ENCODE results near the gene SCAF1.

Gene SCAF1

GRCh38 chr19:49666120-49666444 lies 24.1 kb downstream of the SCAF1 start:
- Histone ChIP-seq H3K27ac (replicated peaks) (peak overlapping the region; percentile 79), H3K4me3 (replicated peaks; ENCODE audit: insufficient read depth, low read length) (peak overlapping the region; percentile 82), H3K27me3 (ENCODE audit: insufficient read depth, poor library complexity, severe bottlenecking) (no peaks in the 10 kb centered on the region)
- no peak for DNase-seq (ENCODE audit: low read depth in 1 of 2, low spot score in 1 of 2)
- TF ChIP-seq SPI1 (IDR thresholded peaks at IDR 0.05; ENCODE audit: borderline replicate concordance, low read depth) (no peak), REST (IDR thresholded peaks at IDR 0.05; ENCODE audit: insufficient replicate concordance, low read depth) (no peak), POLR2AphosphoS5 (IDR thresholded peaks at IDR 0.05; ENCODE audit: low read depth) (no peak), GABPA (IDR thresholded peaks at IDR 0.05; ENCODE audit: low read depth) (no peak), CTCF (IDR thresholded peaks at IDR 0.05; ENCODE audit: insufficient read depth, low read length) (no peak)

- TF ChIP-seq SPI1 (IDR thresholded peaks at IDR 0.05; ENCODE audit: borderline replicate concordance, low read depth) (peak; percentile 28; the same call in 1 of the 2 replicates), POLR2AphosphoS5 (IDR thresholded peaks at IDR 0.05; ENCODE audit: low read depth) (no peak)
- Histone ChIP-seq H3K4me3 (replicated peaks; ENCODE audit: insufficient read depth, low read length) (no peak overlapping the region), H3K27me3 (ENCODE audit: insufficient read depth, poor library complexity, severe bottlenecking) (no peaks in the 10 kb centered on the region), H3K27ac (replicated peaks) (no peak overlapping the region)
- DNase-seq (ENCODE audit: low read depth in 1 of 2, low spot score in 1 of 2): no peak
These were observed 25.5 kb downstream of the SCAF1 start for GRCh38 chr19:49667473-49667872.

GRCh38 chr19:49669516-49669915 lies 27.5 kb downstream of the SCAF1 start:
- Histone ChIP-seq H3K27me3 (ENCODE audit: insufficient read depth, poor library complexity, severe bottlenecking) (no peaks in the 10 kb centered on the region), H3K27ac (replicated peaks) (no peak overlapping the region), H3K4me3 (replicated peaks; ENCODE audit: insufficient read depth, low read length) (no peak overlapping the region)
- no peak for TF ChIP-seq SPI1 (IDR thresholded peaks at IDR 0.05; ENCODE audit: borderline replicate concordance, low read depth)
- TF ChIP-seq CTCF (IDR thresholded peaks at IDR 0.05; ENCODE audit: insufficient read depth, low read length): no peak
- no peak for TF ChIP-seq GABPA (IDR thresholded peaks at IDR 0.05; ENCODE audit: low read depth)
- no peak for TF ChIP-seq REST (IDR thresholded peaks at IDR 0.05; ENCODE audit: insufficient replicate concordance, low read depth)
- TF ChIP-seq POLR2AphosphoS5 (IDR thresholded peaks at IDR 0.05; ENCODE audit: low read depth): no peak
- no peak for DNase-seq (ENCODE audit: low read depth in 1 of 2, low spot score in 1 of 2)

- H3K4me3 ChIP-seq (replicated peaks; ENCODE audit: insufficient read depth, low read length): no peak overlapping the region
- no peak overlapping the region for H3K27ac ChIP-seq (replicated peaks)
- peak in 1 of 2 experiments; percentile 71 for DNase-seq (ENCODE audit: low read depth in 1 of 2, low spot score in 1 of 2)
- H3K27me3 ChIP-seq (ENCODE audit: insufficient read depth, poor library complexity, severe bottlenecking): no peaks in the 10 kb centered on the region
- TF ChIP-seq SPI1 (IDR thresholded peaks at IDR 0.05; ENCODE audit: borderline replicate concordance, low read depth) (no peak), CTCF (IDR thresholded peaks at IDR 0.05; ENCODE audit: insufficient read depth, low read length) (peak; percentile 97), REST (IDR thresholded peaks at IDR 0.05; ENCODE audit: insufficient replicate concordance, low read depth) (no peak)
These were observed 30.3 kb downstream of the SCAF1 start for GRCh38 chr19:49672131-49672919.
